C4-2B (cell line): ENCODE data around the gene DPM1.
A peak's percentile ranks its signal among the peaks of the same experiment; 100 is the strongest.

Experiments
- H3K27ac ChIP-seq: fragments of 450-650 bp; 2 replicates; pipeline ENCODE4 v1.5.1; 2017
- CTCF ChIP-seq: fragments of 450-650 bp; conservative IDR thresholded peaks from 2 replicates; pipeline ENCODE4 v1.5.1; 2017; ENCODE audit warnings: mild to moderate bottlenecking
- ZFX ChIP-seq: fragments of 450-650 bp; IDR thresholded peaks from 2 replicates; pipeline ENCODE4 v1.6.1; 2017

DPM1 gene

GRCh38 chr20:50977066-50978021 is 19.0 kb upstream of the DPM1 start:
- no peak overlapping the region for H3K27ac ChIP-seq
- TF ChIP-seq CTCF (no peak), ZFX (no peak)

- no peak for TF ChIP-seq ZFX
- no peak for TF ChIP-seq CTCF
- no peak overlapping the region for H3K27ac ChIP-seq
These were observed 17.5 kb upstream of the DPM1 start for GRCh38 chr20:50975701-50976330.

- no peak overlapping the region for H3K27ac ChIP-seq
- TF ChIP-seq CTCF (no peak), ZFX (no peak)
These were observed 11.6 kb upstream of the DPM1 start for GRCh38 chr20:50969912-50970311.

GRCh38 chr20:50969435-50969834 is 11.1 kb upstream of the DPM1 start:
- TF ChIP-seq CTCF = no peak
- no peak for TF ChIP-seq ZFX
- H3K27ac ChIP-seq = no peak overlapping the region

- TF ChIP-seq ZFX = no peak
- no peak for TF ChIP-seq CTCF
- H3K27ac ChIP-seq = no peak overlapping the region
These were observed 10.0 kb upstream of the DPM1 start for GRCh38 chr20:50968289-50968688.

- TF ChIP-seq CTCF = no peak
- no peak for TF ChIP-seq ZFX
- H3K27ac ChIP-seq = no peak overlapping the region
These were observed 9.3 kb upstream of the DPM1 start for GRCh38 chr20:50967586-50967985.

- TF ChIP-seq CTCF (no peak), ZFX (no peak)
- peak overlapping the region; percentile 81; the same call in 1 of the 2 replicates for H3K27ac ChIP-seq
These were observed 1.3 kb upstream of the DPM1 start for GRCh38 chr20:50959543-50960126.
